ENCODE data around the gene DPP10. TPM values are rescaled to one million over a fixed set of nuclear protein-coding genes. Genes with fewer than 3 reads are reported as not detected.

Gene DPP10
- total RNA-seq, 4 donors from 2014 or later = 1.9 to 4.6 (median 3.9) TPM

DNA sequence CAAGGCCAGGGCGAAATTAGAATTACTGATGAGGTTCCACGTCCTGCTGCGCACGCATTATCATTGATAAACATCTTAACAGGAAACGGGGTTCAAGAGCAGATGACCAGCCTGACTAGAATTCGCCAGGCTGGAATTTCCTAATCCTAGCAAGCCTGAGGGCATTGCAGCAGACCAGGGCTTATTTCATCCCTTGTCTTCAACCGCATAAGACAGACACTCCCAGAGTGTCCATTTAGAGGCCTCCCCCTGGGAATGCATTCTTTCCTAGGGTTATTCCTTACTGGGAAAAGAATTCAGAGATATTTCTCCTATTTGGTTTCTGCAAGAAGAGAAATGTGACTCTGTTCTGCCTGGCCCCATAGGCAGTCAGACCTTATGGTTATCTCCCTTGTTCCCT is 486.8 kb downstream of the DPP10 start:
- WGBS, 2 donors (ENCODE audit: low coverage in 1 of 2) = 83 to 94% methylated on average over 7 of the region's 7 CpGs
- no peaks in the 10 kb centered on the region for H3K27me3 ChIP-seq
- no peak overlapping the region for H3K4me3 ChIP-seq
- no peak for TF ChIP-seq POLR2A (IDR thresholded peaks at IDR 0.05)
- TF ChIP-seq, protein P1, sequence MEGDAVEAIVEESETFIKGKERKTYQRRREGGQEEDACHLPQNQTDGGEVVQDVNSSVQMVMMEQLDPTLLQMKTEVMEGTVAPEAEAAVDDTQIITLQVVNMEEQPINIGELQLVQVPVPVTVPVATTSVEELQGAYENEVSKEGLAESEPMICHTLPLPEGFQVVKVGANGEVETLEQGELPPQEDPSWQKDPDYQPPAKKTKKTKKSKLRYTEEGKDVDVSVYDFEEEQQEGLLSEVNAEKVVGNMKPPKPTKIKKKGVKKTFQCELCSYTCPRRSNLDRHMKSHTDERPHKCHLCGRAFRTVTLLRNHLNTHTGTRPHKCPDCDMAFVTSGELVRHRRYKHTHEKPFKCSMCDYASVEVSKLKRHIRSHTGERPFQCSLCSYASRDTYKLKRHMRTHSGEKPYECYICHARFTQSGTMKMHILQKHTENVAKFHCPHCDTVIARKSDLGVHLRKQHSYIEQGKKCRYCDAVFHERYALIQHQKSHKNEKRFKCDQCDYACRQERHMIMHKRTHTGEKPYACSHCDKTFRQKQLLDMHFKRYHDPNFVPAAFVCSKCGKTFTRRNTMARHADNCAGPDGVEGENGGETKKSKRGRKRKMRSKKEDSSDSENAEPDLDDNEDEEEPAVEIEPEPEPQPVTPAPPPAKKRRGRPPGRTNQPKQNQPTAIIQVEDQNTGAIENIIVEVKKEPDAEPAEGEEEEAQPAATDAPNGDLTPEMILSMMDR (IDR thresholded peaks at IDR 0.05) = no peak
- TF ChIP-seq POLR2AphosphoS5 (IDR thresholded peaks at IDR 0.05) = no peak
- no peak for TF ChIP-seq EP300 (IDR thresholded peaks at IDR 0.05)
- H3K27ac ChIP-seq = no peak overlapping the region
- no peak for ATAC-seq
- H3K4me1 ChIP-seq = no peaks in the 10 kb centered on the region
- H3K36me3 ChIP-seq = no peaks in the 10 kb centered on the region
- H3K9me3 ChIP-seq = peaks cover 0 to 16% (median 0%) of the 10 kb centered on the region in 3 donors

GRCh38 chr2:114933671-114934241 is 491.3 kb downstream of the DPP10 start:
- no peaks in the 10 kb centered on the region for H3K27me3 ChIP-seq
- H3K36me3 ChIP-seq = no peaks in the 10 kb centered on the region
- H3K27ac ChIP-seq = no peak overlapping the region
- ATAC-seq = no peak
- TF ChIP-seq EP300 (IDR thresholded peaks at IDR 0.05) (no peak), POLR2AphosphoS5 (IDR thresholded peaks at IDR 0.05) (no peak), POLR2A (IDR thresholded peaks at IDR 0.05) (no peak)
- TF ChIP-seq, protein P1 (IDR thresholded peaks at IDR 0.05) = no peak
- no peaks in the 10 kb centered on the region for H3K4me1 ChIP-seq
- H3K9me3 ChIP-seq = peaks cover 0 to 6% (median 0%) of the 10 kb centered on the region in 3 donors
- 65 to 66% methylated on average over 4 of the region's 4 CpGs for WGBS, 2 donors (ENCODE audit: low coverage in 1 of 2)
- H3K4me3 ChIP-seq = no peak overlapping the region

DNA sequence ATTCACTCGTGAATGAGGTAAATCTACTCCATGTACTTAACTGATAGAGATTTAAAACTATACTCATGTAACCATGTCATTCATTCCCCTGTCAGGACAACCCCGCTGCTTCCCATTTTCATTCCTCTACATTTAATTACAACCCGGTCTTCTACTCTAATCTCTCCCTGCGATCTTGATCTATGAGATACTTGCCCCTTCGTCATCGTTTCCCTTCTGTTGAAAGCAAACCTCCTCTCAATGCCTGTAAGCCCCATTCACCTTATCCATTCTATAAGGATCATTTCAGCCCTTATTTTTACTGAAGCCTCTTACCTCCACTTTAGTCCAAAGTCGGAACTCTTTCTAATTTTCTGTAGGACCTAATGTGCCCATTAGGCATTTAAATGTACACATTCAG is 492.6 kb downstream of the DPP10 start:
- TF ChIP-seq POLR2A (IDR thresholded peaks at IDR 0.05) (no peak), EP300 (IDR thresholded peaks at IDR 0.05) (no peak), POLR2AphosphoS5 (IDR thresholded peaks at IDR 0.05) (no peak)
- TF ChIP-seq, protein P1 (IDR thresholded peaks at IDR 0.05) = no peak
- 86 to 90% methylated on average over 7 of the region's 7 CpGs for WGBS, 2 donors (ENCODE audit: low coverage in 1 of 2)
- H3K4me3 ChIP-seq = no peak overlapping the region
- no peak overlapping the region for H3K27ac ChIP-seq
- no peak for ATAC-seq
- no peaks in the 10 kb centered on the region for H3K36me3 ChIP-seq
- no peaks in the 10 kb centered on the region for H3K27me3 ChIP-seq
- no peaks in the 10 kb centered on the region for H3K4me1 ChIP-seq
- no peaks in the 10 kb centered on the region for H3K9me3 ChIP-seq

DNA sequence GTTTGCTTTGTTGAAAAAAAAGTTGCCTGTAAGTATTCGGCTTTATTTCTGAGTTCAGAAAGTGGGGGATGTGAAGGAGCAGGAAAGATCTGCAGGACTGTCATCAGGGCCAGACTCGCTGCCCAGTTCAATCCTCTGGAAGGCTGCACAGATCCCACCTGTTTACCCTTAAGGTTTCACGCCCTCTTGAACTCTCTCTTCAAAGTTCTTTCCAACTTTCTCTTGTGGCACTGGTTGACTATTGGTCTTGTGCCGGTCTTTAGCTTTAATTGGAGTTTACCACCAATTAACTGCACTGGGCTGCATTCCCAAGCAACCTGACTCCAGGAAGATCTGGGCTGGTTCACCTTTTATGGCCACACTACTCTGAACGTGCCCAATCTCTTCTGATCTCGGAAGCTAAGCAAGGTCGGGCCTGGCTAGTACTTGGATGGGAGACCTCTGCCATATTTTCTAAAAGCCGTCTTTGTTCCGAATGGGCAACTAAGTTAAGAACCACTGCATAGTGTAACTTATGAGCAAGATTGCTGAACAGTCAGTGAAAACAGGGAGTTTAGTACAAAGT is 495.0 kb downstream of the DPP10 start:
- no peak overlapping the region for H3K27ac ChIP-seq
- ATAC-seq = no peak
- TF ChIP-seq, protein P1 (IDR thresholded peaks at IDR 0.05) = no peak
- H3K36me3 ChIP-seq = no peaks in the 10 kb centered on the region
- WGBS, 2 donors (ENCODE audit: low coverage in 1 of 2) = 64 to 91% methylated on average over 6 of the region's 9 CpGs
- H3K4me3 ChIP-seq = no peak overlapping the region
- H3K4me1 ChIP-seq = no peaks in the 10 kb centered on the region
- no peaks in the 10 kb centered on the region for H3K27me3 ChIP-seq
- H3K9me3 ChIP-seq = no peaks in the 10 kb centered on the region

- ATAC-seq = no peak
Observed at GRCh38 chr2:114940785-114941458, 498.5 kb downstream of the DPP10 start.

More at GRCh38 chr2:114940785-114941458, 498.5 kb downstream of the DPP10 start:
- Histone ChIP-seq H3K36me3 (no peaks in the 10 kb centered on the region), H3K27ac (no peak overlapping the region), H3K4me3 (no peak overlapping the region), H3K9me3 (no peaks in the 10 kb centered on the region), H3K27me3 (no peaks in the 10 kb centered on the region), H3K4me1 (no peaks in the 10 kb centered on the region)
- TF ChIP-seq POLR2AphosphoS5 (IDR thresholded peaks at IDR 0.05) (no peak), POLR2A (IDR thresholded peaks at IDR 0.05) (no peak), EP300 (IDR thresholded peaks at IDR 0.05) (no peak)
- TF ChIP-seq, protein P1 (IDR thresholded peaks at IDR 0.05) = no peak
- 70 to 80% methylated on average over 3 of the region's 3 CpGs for WGBS, 2 donors (ENCODE audit: low coverage in 1 of 2)
